HL-60 (cell line): ENCODE measurements around the gene KRTAP21-1.

ENCODE experiments used
- DNase-seq, 2 experiments: peaks; one replicate each; pipeline ENCODE4 v3.0.0-alpha.2; 2010 to 2020; ENCODE audit warnings: low read depth in 1 of 2, low spot score in 1 of 2
- H3K27ac ChIP-seq: fragments of 250-450 bp; sonication (Bioruptor Pico); replicated peaks from 2 replicates; pipeline ENCODE4 v1.5.1; 2020; ENCODE audit warnings: mild to moderate bottlenecking, moderate library complexity
- H3K27me3 ChIP-seq: fragments of 250-450 bp; sonication (Bioruptor Pico); 2 replicates; pipeline ENCODE4 v1.5.1; 2021; ENCODE audit warnings: mild to moderate bottlenecking, moderate library complexity; ENCODE audit not compliant: insufficient read depth, poor library complexity, severe bottlenecking
- H3K4me3 ChIP-seq: replicated peaks from 2 replicates; pipeline ENCODE4 v1.5.1; 2011; ENCODE audit warnings: mild to moderate bottlenecking, control low read depth, low read length; ENCODE audit not compliant: insufficient read depth
- CTCF ChIP-seq: IDR thresholded peaks from one replicate; pipeline ENCODE4 v1.5.1; 2011; ENCODE audit warnings: low read length, control low read depth, inconsistent platforms; ENCODE audit not compliant: insufficient read depth
- GABPA ChIP-seq: IDR thresholded peaks from 2 replicates; pipeline ENCODE4 v1.6.1; 2012; ENCODE audit warnings: low read depth
- POLR2AphosphoS5 ChIP-seq: IDR thresholded peaks from 2 replicates; pipeline ENCODE4 v1.6.1; 2012; ENCODE audit warnings: low read depth
- SPI1 ChIP-seq: IDR thresholded peaks from 2 replicates; pipeline ENCODE4 v1.6.1; 2012; ENCODE audit warnings: low read depth, mild to moderate bottlenecking, borderline replicate concordance
- TF ChIP-seq, protein P1 (sequence below): IDR thresholded peaks from 2 replicates; pipeline ENCODE4 v1.6.1; 2012; ENCODE audit warnings: low read depth; ENCODE audit not compliant: insufficient replicate concordance

Gene KRTAP21-1

GRCh38 chr21:30710499-30710898 is 44.7 kb downstream of the KRTAP21-1 start:
- TF ChIP-seq CTCF (no peak), POLR2AphosphoS5 (no peak), SPI1 (no peak), GABPA (no peak)
- TF ChIP-seq, protein P1, sequence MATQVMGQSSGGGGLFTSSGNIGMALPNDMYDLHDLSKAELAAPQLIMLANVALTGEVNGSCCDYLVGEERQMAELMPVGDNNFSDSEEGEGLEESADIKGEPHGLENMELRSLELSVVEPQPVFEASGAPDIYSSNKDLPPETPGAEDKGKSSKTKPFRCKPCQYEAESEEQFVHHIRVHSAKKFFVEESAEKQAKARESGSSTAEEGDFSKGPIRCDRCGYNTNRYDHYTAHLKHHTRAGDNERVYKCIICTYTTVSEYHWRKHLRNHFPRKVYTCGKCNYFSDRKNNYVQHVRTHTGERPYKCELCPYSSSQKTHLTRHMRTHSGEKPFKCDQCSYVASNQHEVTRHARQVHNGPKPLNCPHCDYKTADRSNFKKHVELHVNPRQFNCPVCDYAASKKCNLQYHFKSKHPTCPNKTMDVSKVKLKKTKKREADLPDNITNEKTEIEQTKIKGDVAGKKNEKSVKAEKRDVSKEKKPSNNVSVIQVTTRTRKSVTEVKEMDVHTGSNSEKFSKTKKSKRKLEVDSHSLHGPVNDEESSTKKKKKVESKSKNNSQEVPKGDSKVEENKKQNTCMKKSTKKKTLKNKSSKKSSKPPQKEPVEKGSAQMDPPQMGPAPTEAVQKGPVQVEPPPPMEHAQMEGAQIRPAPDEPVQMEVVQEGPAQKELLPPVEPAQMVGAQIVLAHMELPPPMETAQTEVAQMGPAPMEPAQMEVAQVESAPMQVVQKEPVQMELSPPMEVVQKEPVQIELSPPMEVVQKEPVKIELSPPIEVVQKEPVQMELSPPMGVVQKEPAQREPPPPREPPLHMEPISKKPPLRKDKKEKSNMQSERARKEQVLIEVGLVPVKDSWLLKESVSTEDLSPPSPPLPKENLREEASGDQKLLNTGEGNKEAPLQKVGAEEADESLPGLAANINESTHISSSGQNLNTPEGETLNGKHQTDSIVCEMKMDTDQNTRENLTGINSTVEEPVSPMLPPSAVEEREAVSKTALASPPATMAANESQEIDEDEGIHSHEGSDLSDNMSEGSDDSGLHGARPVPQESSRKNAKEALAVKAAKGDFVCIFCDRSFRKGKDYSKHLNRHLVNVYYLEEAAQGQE: no peak
- Histone ChIP-seq H3K4me3 (no peak overlapping the region), H3K27ac (no peak overlapping the region), H3K27me3 (no peaks in the 10 kb centered on the region)
- DNase-seq: no peak

DNA sequence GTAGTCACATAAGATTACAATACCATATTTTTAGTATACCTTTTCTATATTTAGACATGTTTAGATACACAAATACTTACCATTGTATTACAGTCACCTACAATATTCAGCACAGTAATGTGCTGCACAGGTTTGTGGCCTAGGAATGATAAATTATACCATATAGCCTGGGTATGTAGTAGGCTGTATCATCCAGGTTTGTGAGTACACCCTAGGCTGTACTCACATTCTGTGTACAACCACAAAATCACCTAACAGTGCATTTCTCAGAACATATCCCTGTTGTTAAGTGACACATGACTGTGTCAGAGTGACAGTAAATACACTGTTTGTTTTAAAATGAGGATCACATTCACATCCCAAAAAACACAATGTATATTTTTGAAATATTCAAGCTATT is 47.8 kb downstream of the KRTAP21-1 start:
- H3K27me3 ChIP-seq: no peaks in the 10 kb centered on the region
- DNase-seq: no peak
- TF ChIP-seq POLR2AphosphoS5: no peak
- TF ChIP-seq SPI1: no peak
- TF ChIP-seq, protein P1: no peak
- no peak for TF ChIP-seq GABPA
- TF ChIP-seq CTCF: no peak
- H3K27ac ChIP-seq: no peak overlapping the region
- H3K4me3 ChIP-seq: no peak overlapping the region
